HepG2 (cell line): Measurements from ENCODE around the gene CORO7. TPM values are rescaled to one million over a fixed set of nuclear protein-coding genes. Genes with fewer than 3 reads are reported as not detected.

Source experiments
- FOXA3 ChIP-seq: IDR thresholded peaks from 2 replicates; pipeline ENCODE4 v1.6.1; 2016; ENCODE audit warnings: missing genetic modification reagents, missing compliant biosample characterization
- HDAC2 ChIP-seq: sonication (generic); formaldehyde crosslinking; IDR thresholded peaks from 2 replicates; pipeline ENCODE4 v1.4.0; 2020; ENCODE audit warnings: missing genetic modification reagents
- HNRNPK ChIP-seq: fragments of 200-400 bp; formaldehyde crosslinking; IDR thresholded peaks from 2 replicates; pipeline ENCODE4 v1.6.1; 2018; ENCODE audit warnings: low read length, low read depth, moderate library complexity, mild to moderate bottlenecking; ENCODE audit not compliant: poor library complexity, severe bottlenecking
- HNRNPLL ChIP-seq: fragments of 200-400 bp; formaldehyde crosslinking; IDR thresholded peaks from 2 replicates; pipeline ENCODE4 v1.6.1; 2017; ENCODE audit warnings: mild to moderate bottlenecking, low read depth, low read length; ENCODE audit not compliant: poor library complexity, severe bottlenecking
- HOXA9 ChIP-seq: sonication (generic); formaldehyde crosslinking; IDR thresholded peaks from 2 replicates; pipeline ENCODE4 v1.8.1; 2022; ENCODE audit warnings: missing genetic modification reagents, mild to moderate bottlenecking, moderate library complexity, borderline replicate concordance
- MLXIP ChIP-seq: sonication (generic); formaldehyde crosslinking; IDR thresholded peaks from 2 replicates; pipeline ENCODE4 v1.9.0; 2021; ENCODE audit warnings: missing genetic modification reagents, borderline replicate concordance
- MXD1 ChIP-seq: sonication (generic); formaldehyde crosslinking; IDR thresholded peaks from 2 replicates; pipeline ENCODE4 v1.4.0; 2020; ENCODE audit warnings: mild to moderate bottlenecking, missing genetic modification reagents
- NONO ChIP-seq, 2 experiments: fragments of 450-650 bp in 1 of 2; sonication (generic) in 1 of 2; formaldehyde crosslinking in 1 of 2; IDR thresholded peaks in 1 of 2; conservative IDR thresholded peaks in 1 of 2; 2 replicates each; pipeline versions ENCODE4 v1.6.1 to v1.8.0; 2017 to 2022; ENCODE audit warnings: mild to moderate bottlenecking in 1 of 2, missing genetic modification reagents in 1 of 2, moderate library complexity in 1 of 2
- NR2C2 ChIP-seq: sonication (generic); formaldehyde crosslinking; IDR thresholded peaks from 2 replicates; pipeline ENCODE4 v1.4.0; 2020; ENCODE audit warnings: missing genetic modification reagents, mild to moderate bottlenecking, moderate library complexity, borderline replicate concordance
- ONECUT2 ChIP-seq: sonication (generic); formaldehyde crosslinking; IDR thresholded peaks from 2 replicates; pipeline ENCODE4 v1.4.0; 2020; ENCODE audit warnings: missing genetic modification reagents
- POLR2AphosphoS5 ChIP-seq: IDR thresholded peaks from 2 replicates; pipeline ENCODE4 v1.6.1; 2012; ENCODE audit warnings: low read depth, low read length
- SIN3B ChIP-seq: fragments of 150-350 bp; IDR thresholded peaks from 2 replicates; pipeline ENCODE4 v1.6.1; 2014; ENCODE audit warnings: low read length
- SIX4 ChIP-seq: sonication (generic); formaldehyde crosslinking; IDR thresholded peaks from 2 replicates; pipeline ENCODE4 v1.4.0; 2020; ENCODE audit warnings: missing genetic modification reagents
- SP4 ChIP-seq: sonication (generic); formaldehyde crosslinking; IDR thresholded peaks from 2 replicates; pipeline ENCODE4 v1.8.1; 2023; ENCODE audit warnings: mild to moderate bottlenecking, missing genetic modification reagents
- TRIM22 ChIP-seq: fragments of 450-650 bp; IDR thresholded peaks from 2 replicates; pipeline ENCODE4 v1.6.1; 2017
- TSC22D2 ChIP-seq: sonication (generic); formaldehyde crosslinking; IDR thresholded peaks from 2 replicates; pipeline ENCODE4 v1.5.1; 2020; ENCODE audit warnings: missing genetic modification reagents, mild to moderate bottlenecking, borderline replicate concordance
- ZBTB42 ChIP-seq: sonication (generic); formaldehyde crosslinking; IDR thresholded peaks from 2 replicates; pipeline ENCODE4 v1.5.0; 2020; ENCODE audit warnings: mild to moderate bottlenecking, missing genetic modification reagents
- ZC3H13 ChIP-seq: sonication (generic); formaldehyde crosslinking; IDR thresholded peaks from 2 replicates; pipeline ENCODE4 v1.8.1; 2023; ENCODE audit warnings: mild to moderate bottlenecking, missing genetic modification reagents, moderate library complexity
- ZNF33A ChIP-seq: sonication (generic); formaldehyde crosslinking; IDR thresholded peaks from 2 replicates; pipeline ENCODE4 v1.5.1; 2020; ENCODE audit warnings: missing genetic modification reagents, mild to moderate bottlenecking, moderate library complexity, borderline replicate concordance
- ZNF34 ChIP-seq: sonication (generic); formaldehyde crosslinking; IDR thresholded peaks from 2 replicates; pipeline ENCODE4 v1.4.0; 2020; ENCODE audit warnings: mild to moderate bottlenecking, missing genetic modification reagents, borderline replicate concordance
- ZNF383 ChIP-seq: sonication (generic); formaldehyde crosslinking; IDR thresholded peaks from 2 replicates; pipeline ENCODE4 v1.4.0; 2020; ENCODE audit warnings: missing genetic modification reagents, mild to moderate bottlenecking, borderline replicate concordance
- ZNF446 ChIP-seq: sonication (generic); formaldehyde crosslinking; IDR thresholded peaks from 2 replicates; pipeline ENCODE4 v1.5.0; 2020; ENCODE audit warnings: mild to moderate bottlenecking, missing genetic modification reagents
- ZNF713 ChIP-seq: sonication (generic); formaldehyde crosslinking; IDR thresholded peaks from 2 replicates; pipeline ENCODE4 v1.4.0; 2020; ENCODE audit warnings: mild to moderate bottlenecking, missing genetic modification reagents
- polyA plus RNA-seq, 8 experiments: library from polyadenylated mRNA; depleted of rRNA in 3 of 8; stranded (reverse) in 7 of 8; unstranded in 1 of 8; fragments of >200 nt; fragmentation: Illumina TruSeq in 4 of 8; extraction: Trizol in 4 of 8; gene quantifications; 2 replicates each; pipeline versions ENCODE4 v1.2.1 to v1.2.3, GENCODE V29; 2011 to 2016; ENCODE audit warnings: low read depth in 4 of 8, missing spikeins in 1 of 8, mixed read lengths in 1 of 8; ENCODE audit not compliant: insufficient read depth in 1 of 8
- total RNA-seq, 5 experiments: library from RNA; depleted of rRNA; stranded (reverse); fragments of >200 nt; fragmentation: Illumina TruSeq; extraction: Trizol; gene quantifications; 2 replicates each; pipeline ENCODE4 v1.2.3, GENCODE V29; 2016; ENCODE audit warnings: low read depth in 1 of 5
- TF ChIP-seq, protein P1 (sequence below): sonication (generic); formaldehyde crosslinking; IDR thresholded peaks from 2 replicates; pipeline ENCODE4 v1.4.0; 2020; ENCODE audit warnings: missing genetic modification reagents

The CORO7 gene
- total and polyA plus RNA-seq, 2 of the 13 experiments (the other 11 are each of a cell fraction or from before 2014, with no cell fraction given), result 9.9 to 14.3 TPM

- TF ChIP-seq SIN3B (no peak), HDAC2 (CRISPR knock-in tag) (0 out of 2 replicates have a peak, but pooled peaks have one; percentile 18), ZNF446 (no peak), ZNF34 (CRISPR knock-in tag) (no peak), MXD1 (CRISPR knock-in tag) (no peak), TRIM22 (no peak), NR2C2 (CRISPR knock-in tag) (peak; percentile 14; the same call in 1 of the 2 replicates), TSC22D2 (CRISPR knock-in tag) (no peak), ZNF713 (no peak), ZNF33A (CRISPR knock-in tag) (no peak), HOXA9 (CRISPR knock-in tag) (no peak), ZNF383 (CRISPR knock-in tag) (no peak), ONECUT2 (CRISPR knock-in tag) (no peak), POLR2AphosphoS5 (no peak), NONO (IDR thresholded peaks at IDR 0.05) (no peak), NONO (CRISPR knock-in tag; conservative IDR thresholded peaks at IDR 0.05) (peak; percentile 41; the same call in 1 of the 2 replicates), SP4 (CRISPR knock-in tag) (no peak), FOXA3 (CRISPR knock-in tag) (0 out of 2 replicates have a peak, but pooled peaks have one; percentile 6), SIX4 (CRISPR knock-in tag) (no peak), HNRNPLL (peak; percentile 50), HNRNPK (no peak), MLXIP (CRISPR knock-in tag) (no peak), ZC3H13 (no peak), ZBTB42 (CRISPR knock-in tag) (no peak)
- TF ChIP-seq, protein P1, sequence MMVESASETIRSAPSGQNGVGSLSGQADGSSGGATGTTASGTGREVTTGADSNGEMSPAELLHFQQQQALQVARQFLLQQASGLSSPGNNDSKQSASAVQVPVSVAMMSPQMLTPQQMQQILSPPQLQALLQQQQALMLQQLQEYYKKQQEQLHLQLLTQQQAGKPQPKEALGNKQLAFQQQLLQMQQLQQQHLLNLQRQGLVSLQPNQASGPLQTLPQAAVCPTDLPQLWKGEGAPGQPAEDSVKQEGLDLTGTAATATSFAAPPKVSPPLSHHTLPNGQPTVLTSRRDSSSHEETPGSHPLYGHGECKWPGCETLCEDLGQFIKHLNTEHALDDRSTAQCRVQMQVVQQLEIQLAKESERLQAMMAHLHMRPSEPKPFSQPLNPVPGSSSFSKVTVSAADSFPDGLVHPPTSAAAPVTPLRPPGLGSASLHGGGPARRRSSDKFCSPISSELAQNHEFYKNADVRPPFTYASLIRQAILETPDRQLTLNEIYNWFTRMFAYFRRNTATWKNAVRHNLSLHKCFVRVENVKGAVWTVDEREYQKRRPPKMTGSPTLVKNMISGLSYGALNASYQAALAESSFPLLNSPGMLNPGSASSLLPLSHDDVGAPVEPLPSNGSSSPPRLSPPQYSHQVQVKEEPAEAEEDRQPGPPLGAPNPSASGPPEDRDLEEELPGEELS (CRISPR knock-in tag), result no peak
Measured at GRCh38 chr16:4415538-4416199, 727 bp downstream of the CORO7 start (continued).
